Mesenchymal stem cell (in vitro differentiated cells and primary cell): ENCODE measurements around the gene TIMM8A.

Experiments
- DNase-seq: peaks from one replicate; pipeline ENCODE4 v3.0.0-alpha.2; 2013
- H2AFZ ChIP-seq: one replicate; pipeline ENCODE4 v1.6.1; 2013; ENCODE audit warnings: low read depth, mild to moderate bottlenecking, control low read depth, inconsistent platforms, low read length, moderate library complexity
- H2AK5ac ChIP-seq: 2 replicates; pipeline ENCODE4 v1.6.1; 2013; ENCODE audit warnings: low read length, moderate library complexity, mild to moderate bottlenecking, inconsistent platforms; ENCODE audit not compliant: severe bottlenecking
- H2BK120ac ChIP-seq: one replicate; pipeline ENCODE4 v1.6.1; 2013; ENCODE audit warnings: low read depth, mild to moderate bottlenecking, inconsistent platforms, low read length, moderate library complexity
- H2BK12ac ChIP-seq, 2 experiments: one replicate each; pipeline ENCODE4 v1.6.1; 2013; ENCODE audit warnings: inconsistent platforms in 2 of 2, low read length in 2 of 2, mild to moderate bottlenecking in 2 of 2, moderate library complexity in 2 of 2, control low read depth in 1 of 2
- H2BK15ac ChIP-seq: one replicate; pipeline ENCODE4 v1.6.1; 2013; ENCODE audit warnings: mild to moderate bottlenecking, low read depth, inconsistent platforms; ENCODE audit not compliant: poor library complexity, severe bottlenecking
- H2BK5ac ChIP-seq: 2 replicates; pipeline ENCODE4 v1.6.1; 2013; ENCODE audit warnings: low read depth, mild to moderate bottlenecking, low read length, control low read depth, inconsistent platforms; ENCODE audit not compliant: poor library complexity, severe bottlenecking
- H3K14ac ChIP-seq, 2 experiments: one replicate each; pipeline ENCODE4 v1.6.1; 2013; ENCODE audit warnings: inconsistent platforms in 2 of 2, low read length in 2 of 2, control low read depth in 1 of 2, mild to moderate bottlenecking in 1 of 2, moderate library complexity in 1 of 2
- H3K18ac ChIP-seq, 2 experiments: one replicate each; pipeline ENCODE4 v1.6.1; 2013; ENCODE audit warnings: inconsistent platforms in 2 of 2, low read length in 2 of 2, control low read depth in 1 of 2, low read depth in 1 of 2, mild to moderate bottlenecking in 1 of 2
- H3K23ac ChIP-seq, 2 experiments: one replicate each; pipeline ENCODE4 v1.6.1; 2013; ENCODE audit warnings: inconsistent platforms in 2 of 2, low read length in 2 of 2, mild to moderate bottlenecking in 2 of 2, moderate library complexity in 2 of 2, control low read depth in 1 of 2
- H3K27ac ChIP-seq: 2 replicates; pipeline ENCODE4 v1.5.1; 2013; ENCODE audit warnings: mild to moderate bottlenecking, moderate library complexity, low read length, control low read depth, inconsistent platforms; ENCODE audit not compliant: poor library complexity, severe bottlenecking
- H3K27me3 ChIP-seq, 2 experiments: 2 replicates each; pipeline versions ENCODE4 v1.6.1 to v1.7.0; 2013; ENCODE audit warnings: low read length in 2 of 2, mild to moderate bottlenecking in 2 of 2, moderate library complexity in 2 of 2, control low read depth in 1 of 2, inconsistent platforms in 1 of 2; ENCODE audit not compliant: control insufficient read depth in 1 of 2, insufficient read depth in 1 of 2
- H3K36me3 ChIP-seq, 2 experiments: 2 replicates each; pipeline versions ENCODE4 v1.6.1 to v1.7.0; 2013; ENCODE audit warnings: low read length in 2 of 2, control low read depth in 1 of 2, inconsistent platforms in 1 of 2, low read depth in 1 of 2, mild to moderate bottlenecking in 1 of 2; ENCODE audit not compliant: insufficient read depth in 2 of 2, control insufficient read depth in 1 of 2
- H3K4ac ChIP-seq, 2 experiments: one replicate each; pipeline ENCODE4 v1.6.1; 2013; ENCODE audit warnings: inconsistent platforms in 2 of 2, low read length in 2 of 2, mild to moderate bottlenecking in 2 of 2, moderate library complexity in 2 of 2, control low read depth in 1 of 2, low read depth in 1 of 2
- H3K4me1 ChIP-seq: 2 replicates; pipeline ENCODE4 v1.6.1; 2013; ENCODE audit warnings: low read depth, low read length, control low read depth; ENCODE audit not compliant: control insufficient read depth, insufficient read depth
- H3K4me2 ChIP-seq: 2 replicates; pipeline ENCODE4 v1.6.1; 2013; ENCODE audit warnings: low read length, mild to moderate bottlenecking, inconsistent platforms; ENCODE audit not compliant: poor library complexity, severe bottlenecking
- H3K4me3 ChIP-seq, 2 experiments: 2 replicates each; pipeline versions ENCODE4 v1.5.1 to v1.7.0; 2013; ENCODE audit warnings: low read length in 2 of 2, mild to moderate bottlenecking in 2 of 2, control low read depth in 1 of 2, low read depth in 1 of 2; ENCODE audit not compliant: insufficient read depth in 1 of 2
- H3K79me1 ChIP-seq: replicated peaks from 2 replicates; pipeline ENCODE4 v1.6.1; 2013; ENCODE audit warnings: mild to moderate bottlenecking, control low read depth, low read length, inconsistent platforms; ENCODE audit not compliant: poor library complexity, severe bottlenecking
- H3K9ac ChIP-seq: 2 replicates; pipeline ENCODE4 v1.7.0; 2013; ENCODE audit warnings: mild to moderate bottlenecking, low read length, moderate library complexity
- H3K9me3 ChIP-seq: 2 replicates; pipeline ENCODE4 v1.7.0; 2013; ENCODE audit warnings: mild to moderate bottlenecking, low read length; ENCODE audit not compliant: control insufficient read depth
- H4K8ac ChIP-seq: one replicate; pipeline ENCODE4 v1.6.1; 2013; ENCODE audit warnings: inconsistent platforms, mild to moderate bottlenecking, low read length, moderate library complexity
- H4K91ac ChIP-seq: one replicate; pipeline ENCODE4 v1.6.1; 2013; ENCODE audit warnings: mild to moderate bottlenecking, low read length, inconsistent platforms
- WGBS: methylation state at CpG from one replicate; pipeline ENCODE4 v1.1.7; 2013; ENCODE audit warnings: mixed read lengths; 5-methylcytosine and 5-hydroxymethylcytosine counted together

The TIMM8A gene

GRCh38 chrX:101365301-101365795 is 16.8 kb upstream of the TIMM8A start:
- Histone ChIP-seq H2BK15ac (no peak overlapping the region), H3K23ac (no peak overlapping the region), H3K27me3 (peaks cover 0 to 52% of the 10 kb centered on the region in 2 experiments), H3K9ac (no peak overlapping the region), H3K4me1 (no peaks in the 10 kb centered on the region), H3K4me3 (no peak overlapping the region), H2AK5ac (no peak overlapping the region), H2BK5ac (no peak overlapping the region), H4K8ac (no peak overlapping the region), H3K9me3 (no peaks in the 10 kb centered on the region), H3K27ac (no peak overlapping the region), H4K91ac (no peak overlapping the region), H3K79me1 (no peaks in the 10 kb centered on the region), H3K36me3 (no peaks in the 10 kb centered on the region), H2AFZ (no peak overlapping the region), H3K14ac (no peak overlapping the region), H2BK12ac (no peak overlapping the region), H3K4ac (no peak overlapping the region), H3K18ac (no peak overlapping the region), H3K4me2 (no peak overlapping the region), H2BK120ac (no peak overlapping the region)
- no CpG with 5 or more reads among the region's 1 CpG for WGBS
- no peak for DNase-seq

GRCh38 chrX:101362757-101363156 is 14.2 kb upstream of the TIMM8A start:
- Histone ChIP-seq H2AK5ac (no peak overlapping the region), H3K4me3 (no peak overlapping the region), H3K9me3 (no peaks in the 10 kb centered on the region), H2AFZ (no peak overlapping the region), H3K4me2 (no peak overlapping the region), H2BK15ac (no peak overlapping the region), H3K36me3 (no peaks in the 10 kb centered on the region), H2BK5ac (no peak overlapping the region), H3K9ac (no peak overlapping the region), H3K4ac (no peak overlapping the region), H3K27me3 (peaks cover 0 to 44% of the 10 kb centered on the region in 2 experiments), H3K4me1 (peaks cover 1% of the 10 kb centered on the region), H3K27ac (no peak overlapping the region), H2BK12ac (no peak overlapping the region), H3K14ac (no peak overlapping the region), H3K23ac (no peak overlapping the region), H2BK120ac (no peak overlapping the region), H4K8ac (no peak overlapping the region), H3K18ac (no peak overlapping the region), H4K91ac (no peak overlapping the region), H3K79me1 (no peaks in the 10 kb centered on the region)
- DNase-seq = no peak

GRCh38 chrX:101362116-101362515 is 13.6 kb upstream of the TIMM8A start:
- Histone ChIP-seq H3K79me1 (no peaks in the 10 kb centered on the region), H2AK5ac (no peak overlapping the region), H3K27me3 (peaks cover 0 to 45% of the 10 kb centered on the region in 2 experiments), H2BK12ac (no peak overlapping the region), H3K23ac (no peak overlapping the region), H2BK15ac (no peak overlapping the region), H3K9me3 (no peaks in the 10 kb centered on the region), H3K27ac (no peak overlapping the region), H4K91ac (no peak overlapping the region), H3K14ac (no peak overlapping the region), H2AFZ (no peak overlapping the region), H3K36me3 (no peaks in the 10 kb centered on the region), H4K8ac (no peak overlapping the region), H2BK120ac (no peak overlapping the region), H3K4me1 (peaks cover 1% of the 10 kb centered on the region), H3K9ac (no peak overlapping the region), H3K4ac (no peak overlapping the region), H2BK5ac (no peak overlapping the region), H3K4me2 (no peak overlapping the region), H3K4me3 (no peak overlapping the region), H3K18ac (no peak overlapping the region)
- WGBS = 82% methylated on average over 3 of the region's 3 CpGs
- DNase-seq = no peak

- no peak overlapping the region for H3K9ac ChIP-seq
- H3K4me3 ChIP-seq = no peak overlapping the region
- H3K14ac ChIP-seq = no peak overlapping the region
- H3K18ac ChIP-seq = no peak overlapping the region
- no peak overlapping the region for H2BK15ac ChIP-seq
- 92% methylated on average over 4 of the region's 7 CpGs for WGBS
- H2AFZ ChIP-seq = no peak overlapping the region
- peaks cover 1% of the 10 kb centered on the region for H3K4me1 ChIP-seq
- no peaks in the 10 kb centered on the region for H3K79me1 ChIP-seq
- H3K4ac ChIP-seq = no peak overlapping the region
- no peak overlapping the region for H2BK12ac ChIP-seq
- no peak overlapping the region for H2BK5ac ChIP-seq
- H2AK5ac ChIP-seq = no peak overlapping the region
- no peak overlapping the region for H4K8ac ChIP-seq
- H3K23ac ChIP-seq = no peak overlapping the region
- no peak overlapping the region for H4K91ac ChIP-seq
- no peak for DNase-seq
- H3K27me3 ChIP-seq = peaks cover 0 to 55% of the 10 kb centered on the region in 2 experiments
- H2BK120ac ChIP-seq = no peak overlapping the region
- H3K36me3 ChIP-seq = no peaks in the 10 kb centered on the region
- no peak overlapping the region for H3K27ac ChIP-seq
- H3K9me3 ChIP-seq = no peaks in the 10 kb centered on the region
- no peak overlapping the region for H3K4me2 ChIP-seq
Measured at GRCh38 chrX:101360390-101360789, 11.8 kb upstream of the TIMM8A start.
